Spleen (tissue), 11 donors: Measurements from ENCODE around the gene RFTN1. TPM values are rescaled to one million over a fixed set of nuclear protein-coding genes. Genes with fewer than 3 reads are reported as not detected.

Experiments used
- DNase-seq: peaks from one replicate; pipeline ENCODE4 v3.0.0-alpha.2; 2020
- H3K27ac ChIP-seq, 8 donors: fragments of 200-600 bp; sonication (generic) in 7 of 8; 1 replicate in 4 of 8; 2 replicates in 4 of 8; pipeline versions ENCODE4 v1.5.0 to v1.8.0; 2016 to 2021; ENCODE audit warnings: inconsistent platforms in 4 of 8, mild to moderate bottlenecking in 4 of 8, moderate library complexity in 1 of 8
- H3K27me3 ChIP-seq, 7 donors: fragments of 200-600 bp; sonication (generic) in 6 of 7; replicated peaks in 1 of 7; 1 replicate in 4 of 7; 2 replicates in 3 of 7; pipeline versions ENCODE4 v1.5.0 to v1.8.0; 2016 to 2021; ENCODE audit warnings: inconsistent platforms in 3 of 7, mild to moderate bottlenecking in 1 of 7
- H3K36me3 ChIP-seq, 6 donors: fragments of 200-600 bp; sonication (generic) in 5 of 6; 1 replicate in 4 of 6; 2 replicates in 2 of 6; pipeline versions ENCODE4 v1.5.0 to v1.8.0; 2016 to 2021; ENCODE audit warnings: inconsistent platforms in 2 of 6
- H3K4me1 ChIP-seq, 6 donors: fragments of 200-600 bp; sonication (generic) in 5 of 6; 1 replicate in 3 of 6; 2 replicates in 3 of 6; pipeline versions ENCODE4 v1.5.0 to v1.8.0; 2016 to 2021; ENCODE audit warnings: inconsistent platforms in 3 of 6
- H3K4me3 ChIP-seq, 8 donors: fragments of 200-600 bp; sonication (generic) in 7 of 8; 1 replicate in 4 of 8; 2 replicates in 4 of 8; pipeline versions ENCODE4 v1.5.0 to v1.8.0; 2016 to 2021; ENCODE audit warnings: inconsistent platforms in 4 of 8, mild to moderate bottlenecking in 4 of 8, moderate library complexity in 2 of 8
- H3K9me3 ChIP-seq, 8 donors: fragments of 200-600 bp; sonication (generic) in 7 of 8; 1 replicate in 4 of 8; 2 replicates in 4 of 8; pipeline versions ENCODE4 v1.5.0 to v1.8.0; 2016 to 2021; ENCODE audit warnings: inconsistent platforms in 4 of 8
- CTCF ChIP-seq, 11 experiments: fragments of 200-600 bp in 7 of 11; fragments of 450-650 bp in 4 of 11; sonication (generic) in 4 of 11; IDR thresholded peaks in 8 of 11; conservative IDR thresholded peaks in 3 of 11; 1 replicate in 7 of 11; 2 replicates in 4 of 11; pipeline versions ENCODE4 v1.4.0 to v1.8.0; 2016 to 2021; ENCODE audit warnings: antibody characterized with exemption in 11 of 11, inconsistent platforms in 4 of 11, mild to moderate bottlenecking in 1 of 11
- POLR2A ChIP-seq, 3 donors: fragments of 450-650 bp; IDR thresholded peaks; one replicate each; pipeline ENCODE4 v1.5.1; 2017; ENCODE audit warnings: antibody characterized with exemption in 3 of 3, mild to moderate bottlenecking in 1 of 3
- POLR2AphosphoS5 ChIP-seq, 3 donors: sonication (generic); formaldehyde crosslinking; IDR thresholded peaks; one replicate each; pipeline ENCODE4 v1.5.1; 2017; ENCODE audit warnings: antibody characterized with exemption in 3 of 3
- WGBS, 5 donors: extraction: QIAGEN DNeasy Blood & Tissue Kit in 3 of 5; methylation state at CpG; one replicate each; pipeline versions ENCODE4 v1.1.5 to v1.1.7; 2013 to 2018; 5-methylcytosine and 5-hydroxymethylcytosine counted together
- intact Hi-C: fragments of 100-400 bp; cut with DNase I; formaldehyde crosslinking; loops from one replicate; pipeline ENCODE4 v1.15.0; 2023; ENCODE audit warnings: low total_unique reads
- polyA plus RNA-seq, 3 donors: library from polyadenylated mRNA; stranded (reverse); fragments of 200-250 nt; gene quantifications; one replicate each; pipeline ENCODE4 v1.2.1, GENCODE V29; 2013
- total RNA-seq, 7 donors: library from RNA; depleted of rRNA in 3 of 7; stranded (reverse); fragments of >200 nt in 3 of 7; fragmentation: NEBNext Ultra II Directional in 4 of 7; extraction: Animal tissue kit (Norgen Biotek cat#: 25700) in 4 of 7; gene quantifications; one replicate each; pipeline versions ENCODE4 v1.1.0 to v1.2.1, GENCODE V29; 2016 to 2021
- donor health status: healthy with polysubstance abuse.
- donor health status: DM: no; HTN: no; CAD: no; lungs with moderate emphysema.
- donor health status: DM: no; HTN: no; CAD: no.
- donor health status: Bipolar disorder and iron deficiency.
- donor health status: healthy.
- donor health status: DM: no; HTN: no; CAD: no.
- donor health status: DM: yes; HTN: yes; CAD: no.

Gene RFTN1
- total and polyA plus RNA-seq, 10 donors: 30.4 to 106 (median 75.3) TPM

- intact Hi-C loops: no loop called here
- Histone ChIP-seq H3K27ac (peak overlapping the region in 7 of 8 donors; percentile 15 to 77 (median 64)), H3K4me1 (peaks cover 0 to 27% (median 14%) of the 10 kb centered on the region in 6 donors), H3K27me3 (no peaks in the 10 kb centered on the region), H3K9me3 (no peaks in the 10 kb centered on the region), H3K36me3 (peaks cover 0 to 16% (median 0%) of the 10 kb centered on the region in 6 donors), H3K4me3 (no peak overlapping the region)
- 37 to 74% (median 62%) methylated on average over 2 of the region's 2 CpGs for WGBS, 5 donors
- no peak for DNase-seq
- no peak for TF ChIP-seq POLR2A (IDR thresholded peaks at IDR 0.05)
- no peak for TF ChIP-seq CTCF (IDR thresholded peaks at IDR 0.05 in 8 of 11, conservative IDR thresholded peaks at IDR 0.05 in 3 of 11)
- TF ChIP-seq POLR2AphosphoS5 (IDR thresholded peaks at IDR 0.05): no peak
These were observed 114.9 kb downstream of the RFTN1 start for GRCh38 chr3:16398648-16399047.

GRCh38 chr3:16396202-16396601 lies 117.3 kb downstream of the RFTN1 start:
- H3K9me3 ChIP-seq: no peaks in the 10 kb centered on the region
- WGBS, 5 donors: 85 to 95% (median 91%) methylated on average over 4 of the region's 4 CpGs
- H3K36me3 ChIP-seq: peaks cover 0 to 10% (median 0%) of the 10 kb centered on the region in 6 donors
- no peaks in the 10 kb centered on the region for H3K27me3 ChIP-seq
- no peak for DNase-seq
- H3K4me1 ChIP-seq: peaks cover 0 to 28% (median 12%) of the 10 kb centered on the region in 6 donors
- intact Hi-C loops: no loop called here
- H3K4me3 ChIP-seq: no peak overlapping the region
- TF ChIP-seq POLR2AphosphoS5 (IDR thresholded peaks at IDR 0.05) (no peak), POLR2A (IDR thresholded peaks at IDR 0.05) (no peak), CTCF (IDR thresholded peaks at IDR 0.05 in 8 of 11, conservative IDR thresholded peaks at IDR 0.05 in 3 of 11) (no peak)
- peak overlapping the region in 2 of 8 donors; percentile 3 to 37 for H3K27ac ChIP-seq

- DNase-seq: no peak
- WGBS, 5 donors: 38 to 75% (median 70%) methylated on average over 3 of the region's 3 CpGs
- Histone ChIP-seq H3K4me3 (no peak overlapping the region), H3K4me1 (peaks cover 0 to 34% (median 13%) of the 10 kb centered on the region in 6 donors), H3K9me3 (no peaks in the 10 kb centered on the region), H3K27me3 (no peaks in the 10 kb centered on the region), H3K36me3 (peaks cover 0 to 10% (median 0%) of the 10 kb centered on the region in 6 donors), H3K27ac (peak overlapping the region in 1 of 8 donors; percentile 6)
- intact Hi-C loops: no loop called here
- no peak for TF ChIP-seq CTCF (IDR thresholded peaks at IDR 0.05 in 8 of 11, conservative IDR thresholded peaks at IDR 0.05 in 3 of 11)
These were observed 118.3 kb downstream of the RFTN1 start for GRCh38 chr3:16395212-16395611.

- peaks cover 0 to 30% (median 9%) of the 10 kb centered on the region in 6 donors for H3K4me1 ChIP-seq
- no peaks in the 10 kb centered on the region for H3K27me3 ChIP-seq
- no peak for DNase-seq
- intact Hi-C loops: no loop called here
- no peak overlapping the region for H3K4me3 ChIP-seq
- peaks cover 0 to 10% (median 0%) of the 10 kb centered on the region in 6 donors for H3K36me3 ChIP-seq
- TF ChIP-seq CTCF (IDR thresholded peaks at IDR 0.05 in 8 of 11, conservative IDR thresholded peaks at IDR 0.05 in 3 of 11): no peak
- TF ChIP-seq POLR2A (IDR thresholded peaks at IDR 0.05): no peak
- no peak for TF ChIP-seq POLR2AphosphoS5 (IDR thresholded peaks at IDR 0.05)
- no peaks in the 10 kb centered on the region for H3K9me3 ChIP-seq
- WGBS, 5 donors: 0 to 8% (median 0%) methylated on average over 1 of the region's 1 CpG
- no peak overlapping the region for H3K27ac ChIP-seq
These were observed 118.9 kb downstream of the RFTN1 start for GRCh38 chr3:16394639-16395038.
